ENCODE measurements around the gene TPD52L3. TPM values are rescaled to one million over a fixed set of nuclear protein-coding genes. Genes with fewer than 3 reads are reported as not detected.

TPD52L3 gene
- not detected for total RNA-seq
- long read RNA-seq = 0 reads

DNA sequence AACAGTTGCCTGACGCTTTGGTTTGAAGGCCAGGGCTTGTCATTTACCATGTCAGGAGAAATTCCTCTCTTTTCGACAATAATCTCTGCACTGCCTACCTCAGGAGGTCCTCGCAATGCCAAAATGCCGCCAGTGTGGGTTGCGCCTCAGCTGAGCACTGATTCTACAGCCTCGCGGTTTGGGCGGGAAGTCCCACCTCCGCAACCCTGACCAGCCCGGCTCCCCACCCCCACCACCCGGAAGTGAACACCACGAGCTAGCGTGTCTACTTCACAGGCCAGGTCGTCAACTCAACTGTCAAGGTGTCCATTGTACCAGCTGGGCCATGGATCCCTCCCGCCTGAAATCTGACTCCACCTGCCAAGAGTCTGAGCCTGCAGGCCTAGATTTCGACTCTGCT, at the start of gene TPD52L3:
Gene TPD52L3 (plus strand): TSS at position 273 of the 400 bp plus-strand sequence. CDS start 221 bp downstream, outside the sequence.
- DNase-seq (ENCODE audit: low spot score) = no peak

GRCh38 chr9:6301858-6302257, 26.3 kb upstream of the TPD52L3 start:
- no peak for DNase-seq (ENCODE audit: low spot score)

DNA sequence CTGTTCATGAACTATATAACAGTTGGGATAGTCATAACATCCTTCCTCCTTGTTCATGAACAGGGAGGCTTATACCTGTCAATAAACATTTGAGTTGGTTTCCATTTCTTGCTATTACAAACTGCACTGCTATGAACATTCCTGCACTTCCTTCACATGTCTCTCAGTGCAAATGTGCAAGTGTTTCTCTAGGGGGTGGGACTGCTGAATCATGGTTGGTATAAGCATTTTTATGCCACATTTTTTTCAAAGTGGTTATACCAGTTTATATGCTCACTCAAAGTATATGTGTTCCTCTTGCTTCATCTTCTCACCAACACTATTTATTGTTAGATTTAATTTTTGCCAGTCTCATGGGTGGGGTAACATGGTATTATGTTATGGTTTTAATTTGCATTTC, 25.8 kb upstream of the TPD52L3 start:
- no peak for DNase-seq (ENCODE audit: low spot score)

GRCh38 chr9:6304232-6304631, 23.9 kb upstream of the TPD52L3 start:
- no peak for DNase-seq (ENCODE audit: low spot score)

- DNase-seq (ENCODE audit: low spot score) = no peak
Observed at GRCh38 chr9:6305954-6306563, 22.1 kb upstream of the TPD52L3 start.

GRCh38 chr9:6307551-6308096, 20.6 kb upstream of the TPD52L3 start:
- DNase-seq (ENCODE audit: low spot score) = no peak

DNA sequence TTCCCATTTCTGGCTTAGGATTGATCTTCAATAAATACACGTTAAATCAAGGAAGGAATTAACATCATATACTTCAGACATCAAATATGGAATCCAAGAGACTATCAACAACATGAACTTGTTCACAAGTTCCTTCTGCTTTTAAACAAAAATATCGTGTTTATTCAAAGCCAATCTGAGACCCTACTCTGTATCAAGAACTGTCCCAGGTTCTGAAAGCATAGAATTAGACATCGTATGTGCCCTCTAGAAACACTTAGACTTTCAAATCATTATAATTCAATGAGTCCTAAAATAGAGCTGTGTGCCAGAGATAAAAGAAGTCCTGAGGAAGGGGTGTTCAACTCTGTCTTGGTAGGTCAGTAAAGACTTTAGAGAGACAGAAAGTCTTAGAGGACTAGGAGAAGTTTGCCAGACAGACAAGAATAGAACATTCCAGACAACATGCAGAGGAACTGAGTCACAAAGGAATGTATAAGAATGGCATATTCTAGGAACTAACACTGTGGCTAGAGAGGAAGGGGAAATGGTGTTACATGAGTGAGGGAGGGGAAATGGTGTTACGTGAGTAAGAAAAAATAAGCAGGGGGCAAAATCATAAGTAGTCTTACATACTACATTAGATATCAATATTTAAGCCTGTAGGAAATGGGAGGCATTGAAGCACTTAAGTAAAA, 2.9 kb downstream of the TPD52L3 start:
- DNase-seq (ENCODE audit: low spot score) = no peak

DNA sequence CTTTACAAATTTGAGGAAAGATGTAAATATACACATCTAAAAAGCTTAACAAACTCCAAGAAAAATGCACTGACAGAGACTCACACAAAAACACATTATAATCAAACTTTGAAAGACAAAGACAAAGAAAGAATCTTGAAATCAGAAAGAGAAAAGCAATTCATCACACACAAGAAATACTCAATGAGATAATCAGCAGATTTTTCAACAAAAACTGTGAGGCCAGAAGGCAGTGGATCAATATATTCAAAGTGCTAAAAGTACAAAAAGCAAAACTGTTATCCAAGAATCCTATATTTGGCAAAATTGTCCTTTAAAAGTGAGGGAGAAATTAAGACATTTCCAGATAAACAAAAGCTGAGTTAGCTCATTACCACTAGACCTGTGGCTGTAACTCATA, 6.1 kb downstream of the TPD52L3 start:
- no peak for DNase-seq (ENCODE audit: low spot score)

DNA sequence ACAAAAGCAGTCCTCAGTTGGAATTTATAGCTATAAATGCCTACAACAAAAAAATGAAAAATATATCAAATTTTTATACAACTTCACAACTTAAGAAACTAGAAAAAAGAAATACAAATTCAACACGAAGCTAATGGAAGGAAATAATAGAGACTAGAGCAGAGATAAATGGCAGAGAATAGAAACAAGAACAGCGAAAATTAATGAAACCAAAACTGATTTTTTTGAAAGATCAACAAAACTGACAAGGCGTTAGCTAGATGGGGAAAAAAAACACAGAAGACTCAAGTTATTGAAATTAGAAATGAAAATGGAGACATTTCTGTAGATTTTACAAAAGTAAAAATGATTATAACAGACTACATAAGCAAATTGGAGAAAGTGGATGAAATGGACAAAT, 20.6 kb downstream of the TPD52L3 start:
- DNase-seq (ENCODE audit: low spot score) = no peak

DNA sequence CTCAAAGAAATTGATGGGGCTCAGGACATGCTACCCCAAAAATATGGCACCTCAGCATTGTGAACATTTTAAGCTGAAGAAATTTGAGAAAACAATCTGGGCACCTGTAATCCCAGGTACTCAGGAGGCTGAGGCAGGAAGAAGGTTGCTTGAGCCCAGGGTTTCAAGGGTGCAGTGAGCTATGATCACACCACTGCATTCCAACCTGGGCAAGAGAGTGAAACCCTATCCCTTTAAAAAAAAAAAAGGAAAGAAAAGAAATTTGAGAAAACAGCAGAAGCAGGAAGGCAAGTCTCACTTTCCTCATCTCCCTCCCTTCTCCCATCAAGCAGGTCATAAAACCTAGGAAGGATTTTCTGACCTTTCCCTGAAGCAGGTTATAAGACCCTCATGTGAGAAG, 23.6 kb downstream of the TPD52L3 start:
- no peak for DNase-seq (ENCODE audit: low spot score)

- DNase-seq (ENCODE audit: low spot score) = no peak
Observed at GRCh38 chr9:6354072-6354686, 26.0 kb downstream of the TPD52L3 start.

GRCh38 chr9:6355728-6356127, 27.6 kb downstream of the TPD52L3 start:
- no peak for DNase-seq (ENCODE audit: low spot score)

DNA sequence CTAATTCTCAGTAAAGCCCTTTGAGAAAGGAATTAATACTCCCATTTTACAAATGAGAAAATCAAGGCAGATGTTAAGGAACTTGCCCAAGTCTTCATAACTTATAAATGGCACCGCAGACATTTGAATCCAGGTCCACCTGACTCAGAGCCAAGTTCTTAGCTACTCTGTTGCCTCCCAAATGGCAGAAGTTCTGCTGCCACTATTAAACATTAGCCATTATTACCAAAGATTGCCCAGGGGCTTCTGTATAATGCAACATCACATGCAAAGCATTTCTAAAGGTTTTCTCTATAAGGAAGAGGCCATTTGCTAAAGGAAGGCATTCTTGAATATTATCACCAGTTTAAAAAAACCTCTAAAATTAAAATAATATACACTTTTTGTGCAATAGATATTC, 28.3 kb downstream of the TPD52L3 start:
- no peak for DNase-seq (ENCODE audit: low spot score)

- DNase-seq (ENCODE audit: low spot score) = no peak
Observed at GRCh38 chr9:6356904-6357303, 28.7 kb downstream of the TPD52L3 start.

- DNase-seq (ENCODE audit: low spot score) = no peak
Observed at GRCh38 chr9:6367128-6367890, 39.1 kb downstream of the TPD52L3 start.

GRCh38 chr9:6368831-6369230, 40.7 kb downstream of the TPD52L3 start:
- DNase-seq (ENCODE audit: low spot score) = no peak

Other genes starting within 250 kb of the TPD52L3 start
- 40.1 TPM for gene IL33, start 112.6 kb upstream of the TPD52L3 start, total RNA-seq
- 33.6 TPM for gene UHRF2, start 84.8 kb downstream of the TPD52L3 start, total RNA-seq